Activated T-cell treated with anti-CD3 and anti-CD28 coated beads for 4 hours (primary cell): ENCODE results near the gene MIR17HG.
A peak's percentile ranks its signal among the peaks of the same experiment; 100 is the strongest.
"Not testable (repeated sequence)": the region's sequence is repeated elsewhere in the genome, so short reads cannot be mapped to it uniquely, and the experiment has no call there.

Experiments
- DNase-seq: peaks from one replicate; pipeline ENCODE4 v3.0.0-alpha.2; 2020

The MIR17HG gene

DNA sequence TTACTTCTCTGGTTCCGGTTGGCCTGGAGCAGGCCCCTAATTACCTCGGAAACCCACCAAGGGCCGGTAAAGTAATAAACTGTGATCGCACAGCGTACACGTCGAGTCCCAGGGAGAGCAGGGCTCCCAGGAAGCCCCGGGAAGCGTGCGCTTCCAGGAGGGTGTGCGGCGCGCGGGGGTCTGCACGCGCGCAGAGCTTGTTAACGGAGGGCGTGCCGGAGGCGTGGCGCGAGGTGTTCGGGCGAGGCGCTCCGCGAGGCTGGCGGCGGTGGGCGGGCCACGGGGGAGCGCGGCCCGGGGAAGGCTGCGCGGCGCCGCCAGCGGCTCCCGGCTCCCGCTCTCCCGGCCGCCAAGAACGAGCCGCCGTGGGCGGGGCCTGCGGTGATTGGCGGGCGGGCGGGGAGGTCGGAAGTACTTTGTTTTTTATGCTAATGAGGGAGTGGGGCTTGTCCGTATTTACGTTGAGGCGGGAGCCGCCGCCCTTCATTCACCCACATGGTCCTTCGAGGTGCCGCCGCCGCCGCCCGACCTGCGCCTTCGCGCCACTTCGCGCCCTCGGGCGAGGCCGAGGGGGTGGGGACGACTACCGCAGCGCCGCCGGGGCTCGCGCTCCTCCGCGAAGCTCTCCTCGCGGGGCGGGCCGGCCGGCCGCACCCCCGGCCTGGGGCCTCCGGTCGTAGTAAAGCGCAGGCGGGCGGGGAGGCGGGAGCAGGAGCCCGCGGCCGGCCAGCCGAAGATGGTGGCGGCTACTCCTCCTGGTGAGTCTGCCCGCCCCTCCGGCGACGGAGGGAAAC is at the start of gene MIR17HG:
TSS of gene MIR17HG (plus strand) at position 486 of the 794 bp plus-strand sequence.
- peak; percentile 84 for DNase-seq

DNA sequence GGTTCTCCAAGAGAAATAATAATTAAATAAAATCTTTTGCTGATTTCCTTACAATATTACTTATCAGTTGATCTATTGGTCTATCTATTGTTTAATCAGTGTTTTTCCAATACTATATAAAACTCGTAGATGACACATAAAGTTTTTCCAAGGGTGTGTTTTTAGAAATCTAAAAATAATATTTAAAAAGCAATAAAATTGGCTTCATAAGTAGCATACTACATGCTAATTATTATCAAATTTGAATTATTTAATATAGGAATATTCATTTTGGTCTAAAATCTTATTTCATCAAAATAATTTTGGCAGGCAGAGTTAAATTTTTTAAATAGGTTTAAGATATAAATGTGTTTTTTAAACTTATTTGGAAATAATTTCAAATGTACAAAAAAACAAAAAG is 49.4 kb upstream of the MIR17HG start:
- DNase-seq = no peak

DNA sequence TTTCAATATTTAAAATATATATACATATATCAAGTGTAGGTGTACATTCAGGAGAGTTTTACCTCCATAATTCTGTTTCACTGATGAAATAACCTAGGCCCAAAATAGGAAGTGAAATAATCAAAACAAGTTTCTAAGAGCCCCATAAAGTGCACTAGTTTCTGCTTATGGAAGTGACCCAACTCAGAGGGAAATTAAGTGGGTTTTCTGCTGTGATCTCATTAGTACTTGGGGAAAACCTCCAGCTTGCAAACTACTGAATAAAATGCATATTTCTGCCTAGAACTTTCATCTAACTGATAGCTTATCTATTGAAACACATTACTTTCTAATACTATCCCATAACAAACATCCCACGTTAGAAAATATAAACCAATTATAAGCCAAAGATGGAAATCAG is 45.4 kb upstream of the MIR17HG start:
- no peak for DNase-seq

DNA sequence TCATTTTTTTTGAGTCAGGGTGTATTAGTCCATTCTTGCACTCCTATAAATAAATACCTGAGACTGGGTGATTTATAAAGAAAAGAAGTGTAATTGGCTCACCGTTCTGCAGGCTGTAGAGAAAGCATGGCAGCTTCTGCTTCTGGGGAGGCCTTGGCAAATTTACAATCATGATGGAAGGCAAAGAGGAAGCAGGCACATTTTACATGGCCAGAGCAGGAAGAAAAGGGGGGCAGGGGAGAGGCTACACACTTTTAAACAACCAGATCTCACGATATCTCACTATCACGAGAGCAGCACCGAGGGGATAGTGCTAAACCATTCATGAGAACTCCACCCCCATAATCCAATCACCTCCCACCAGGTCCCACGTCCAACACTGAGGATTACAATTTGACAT is 44.5 kb upstream of the MIR17HG start:
- DNase-seq = no peak

DNA sequence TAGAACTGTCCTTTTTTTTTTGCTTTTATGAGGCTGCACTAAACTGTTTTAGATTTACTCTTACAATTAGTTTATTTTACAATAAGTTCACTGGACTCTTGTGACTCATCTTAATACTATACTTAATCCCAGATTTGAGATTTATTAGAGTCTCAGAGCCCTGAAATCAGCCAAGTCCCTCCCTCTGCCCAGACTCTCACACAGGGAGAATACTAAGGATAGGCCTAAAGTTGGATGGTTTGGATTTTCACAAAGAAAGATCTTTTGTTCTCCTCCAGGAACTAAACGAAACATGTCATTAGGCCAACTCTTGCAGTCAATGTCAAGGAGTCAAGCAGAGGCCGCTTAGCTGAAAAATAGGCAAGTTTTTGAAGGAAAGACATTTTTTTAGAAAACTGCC is 42.7 kb upstream of the MIR17HG start:
- DNase-seq = no peak

DNA sequence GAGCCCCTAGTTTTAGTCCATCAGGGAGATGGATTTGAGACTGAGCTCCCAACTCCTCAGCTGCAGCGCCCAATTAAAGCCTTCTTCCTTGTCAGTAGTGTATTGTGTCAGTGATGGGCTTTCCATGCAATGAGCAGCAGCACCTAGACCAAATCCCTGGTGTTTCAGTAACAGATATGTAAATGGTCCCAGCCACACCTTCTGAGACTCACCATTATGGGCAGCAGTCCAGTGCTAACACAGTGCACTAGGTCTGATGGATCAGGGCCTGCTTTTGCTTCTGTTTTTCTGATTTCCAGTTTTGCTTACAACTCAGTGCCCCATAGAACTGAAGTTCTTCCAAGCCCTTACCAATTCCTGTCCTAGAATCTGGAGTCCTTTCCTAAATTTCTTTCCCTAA is 41.8 kb upstream of the MIR17HG start:
- no peak for DNase-seq

DNA sequence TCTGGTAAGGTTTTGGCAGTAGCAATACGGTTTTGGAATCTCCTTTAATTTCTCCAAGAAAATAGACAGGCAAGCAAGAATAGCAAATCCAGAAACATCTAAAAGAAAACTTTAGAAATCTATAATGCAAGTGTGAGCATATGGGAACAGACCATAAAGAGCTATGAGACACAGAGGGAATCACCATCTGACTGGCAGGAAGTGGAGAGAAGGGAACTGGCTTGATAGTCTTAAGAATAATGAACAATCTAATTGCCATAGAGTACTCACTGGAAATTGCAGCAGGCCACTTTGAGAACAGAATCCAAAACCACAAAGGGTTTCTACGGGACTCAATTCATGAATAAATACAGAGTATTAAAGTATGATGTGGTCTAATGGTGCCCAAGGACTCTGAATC is 39.6 kb upstream of the MIR17HG start:
- DNase-seq = no peak

DNA sequence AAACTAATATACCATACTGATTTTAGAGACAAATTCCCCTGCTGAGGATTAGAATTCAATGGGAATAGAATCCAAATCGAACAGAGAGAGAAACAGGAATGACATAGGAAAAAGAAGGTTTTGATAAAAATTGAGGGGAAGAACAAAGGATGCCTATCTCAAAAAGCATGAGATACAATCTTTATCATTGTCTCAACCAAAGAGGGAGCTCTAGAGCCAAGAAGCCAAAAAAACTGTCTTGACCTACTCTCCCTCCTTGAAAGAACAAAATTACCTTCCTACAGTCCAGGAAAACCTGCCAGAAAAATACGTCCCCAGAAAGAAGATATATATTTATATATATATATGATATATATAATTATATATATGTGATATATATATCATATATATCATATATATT is 39.2 kb upstream of the MIR17HG start:
- DNase-seq = no peak

DNA sequence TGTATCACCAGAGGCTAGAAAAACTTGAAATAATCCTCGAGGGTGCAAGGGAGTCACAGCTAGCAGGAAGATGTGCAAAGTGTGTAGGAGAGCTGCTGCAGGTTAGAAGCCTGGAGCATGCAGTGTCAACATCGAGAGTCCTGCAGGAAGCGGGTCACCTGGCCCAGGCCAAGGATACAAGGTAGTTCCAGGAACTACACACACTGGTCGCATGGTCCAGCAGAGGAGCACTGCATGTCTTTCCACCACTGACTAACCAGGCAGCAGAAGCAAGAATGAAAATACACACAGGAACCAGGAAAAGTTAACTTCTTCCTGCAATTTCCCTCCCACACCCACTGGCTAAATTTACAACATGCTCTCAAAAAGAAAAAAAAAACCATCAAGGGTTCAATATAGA is 36.0 kb upstream of the MIR17HG start:
- no peak for DNase-seq

DNA sequence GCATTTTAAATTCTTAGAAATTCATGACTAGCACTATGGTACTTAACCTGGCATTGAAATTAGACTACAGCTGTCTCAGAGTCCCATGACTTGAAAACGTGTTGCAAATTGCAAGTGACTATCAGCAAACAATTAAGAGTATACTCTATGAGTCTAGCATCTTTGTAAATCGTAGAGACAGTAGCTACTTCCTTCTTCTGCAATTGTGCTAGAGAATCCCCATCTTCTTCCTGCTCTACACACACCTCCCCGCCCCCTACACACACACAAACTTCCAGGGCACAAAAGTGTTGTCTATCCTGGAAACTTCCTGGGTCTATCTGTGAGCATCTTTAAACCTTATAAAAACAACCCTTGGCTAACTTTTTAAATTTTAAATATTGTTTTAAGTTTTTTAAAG is 35.2 kb upstream of the MIR17HG start:
- no peak for DNase-seq

DNA sequence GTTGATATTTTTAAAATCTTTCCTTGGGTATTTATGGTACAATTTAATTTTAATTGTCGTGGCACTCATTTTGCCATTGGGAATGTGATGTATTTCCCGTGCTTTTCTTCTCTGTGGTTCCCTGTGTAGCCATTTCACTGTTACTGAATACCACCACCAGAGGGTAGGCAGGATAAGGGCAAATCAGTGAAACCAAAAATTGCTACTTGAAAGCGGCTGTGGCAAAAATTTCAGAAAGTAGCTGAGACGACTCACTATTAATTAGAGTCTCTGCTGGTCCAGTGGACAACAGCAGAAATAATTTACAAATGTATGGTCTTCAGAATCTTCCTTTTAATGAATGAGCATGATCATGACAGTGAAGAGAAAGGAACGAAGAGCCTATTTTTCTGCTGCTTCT is 34.4 kb upstream of the MIR17HG start:
- peak; percentile 7 for DNase-seq

DNA sequence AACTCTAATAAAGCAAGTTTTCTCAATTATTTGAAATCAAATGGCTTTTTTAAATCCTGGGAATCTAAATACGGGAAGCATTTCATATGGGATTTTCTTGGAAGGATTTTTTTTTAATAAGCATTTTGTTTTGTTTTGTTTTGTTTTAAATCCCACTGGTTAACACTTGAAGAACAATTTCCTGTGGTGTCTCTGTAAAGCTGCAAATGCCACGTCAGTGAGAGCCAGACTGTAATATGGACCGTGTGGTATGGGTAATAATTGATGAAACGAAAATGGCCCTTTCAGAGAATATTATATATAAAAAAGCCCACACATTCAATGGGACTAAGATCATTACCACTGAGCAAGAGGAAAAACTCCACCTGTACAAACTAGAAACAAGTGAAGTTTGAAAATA is 33.9 kb upstream of the MIR17HG start:
- DNase-seq = no peak

DNA sequence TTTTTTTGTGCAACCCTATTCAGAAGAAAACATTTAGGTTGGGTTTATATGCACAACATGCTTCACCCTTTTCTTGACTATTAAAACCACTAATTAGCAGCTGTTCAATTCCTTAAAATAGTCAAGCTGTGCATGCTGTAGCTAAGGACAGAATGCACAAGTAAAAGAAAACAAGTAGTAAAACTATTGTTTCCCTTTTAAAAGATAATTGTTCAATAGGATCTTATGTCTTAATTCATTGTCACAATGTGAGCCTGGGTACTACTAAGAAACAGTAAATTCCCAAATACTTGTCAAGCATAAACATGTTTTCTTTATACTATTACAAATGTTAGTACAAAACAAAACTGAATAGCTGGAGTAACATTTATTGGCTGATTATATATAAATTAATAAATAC is 32.6 kb upstream of the MIR17HG start:
- DNase-seq = no peak

DNA sequence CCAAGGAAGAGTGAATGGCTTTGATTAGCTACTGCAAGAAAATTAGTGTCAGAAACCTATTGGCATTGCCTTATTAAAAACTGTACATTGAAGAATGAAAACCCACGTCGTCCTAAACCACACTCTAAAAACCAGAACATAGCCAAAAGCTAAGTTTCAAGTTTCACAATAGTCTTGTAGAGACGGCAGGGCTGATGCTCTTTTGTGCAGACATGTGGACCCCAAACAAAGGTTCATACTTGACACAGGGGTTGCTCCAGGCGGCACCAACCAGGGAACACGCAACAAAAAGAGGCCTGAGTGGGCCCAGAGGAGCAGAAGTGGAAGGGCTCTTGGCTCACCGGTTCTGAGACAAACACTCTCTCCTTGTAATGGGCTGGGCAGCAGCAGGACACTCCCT is 28.6 kb upstream of the MIR17HG start:
- DNase-seq = no peak

DNA sequence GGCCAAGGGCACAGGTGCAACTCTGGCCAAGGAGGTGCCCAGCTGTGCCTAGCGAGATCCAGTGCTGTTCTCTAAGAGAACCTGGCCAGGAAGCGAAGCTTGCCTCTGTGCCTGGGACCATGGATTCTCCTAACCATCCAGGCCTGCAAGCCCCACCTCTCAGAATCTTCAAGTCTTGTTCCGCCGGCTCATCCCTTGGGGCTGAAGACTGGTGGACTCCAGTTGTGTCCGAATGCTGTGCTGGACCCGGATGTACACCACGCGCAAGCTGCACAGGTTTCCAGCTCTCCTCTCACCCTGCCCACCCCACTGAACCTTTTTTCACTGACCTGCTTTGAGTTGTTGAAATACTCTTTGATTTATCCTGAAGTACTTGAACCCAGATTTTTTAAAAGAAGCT is 27.5 kb upstream of the MIR17HG start:
- no peak for DNase-seq

DNA sequence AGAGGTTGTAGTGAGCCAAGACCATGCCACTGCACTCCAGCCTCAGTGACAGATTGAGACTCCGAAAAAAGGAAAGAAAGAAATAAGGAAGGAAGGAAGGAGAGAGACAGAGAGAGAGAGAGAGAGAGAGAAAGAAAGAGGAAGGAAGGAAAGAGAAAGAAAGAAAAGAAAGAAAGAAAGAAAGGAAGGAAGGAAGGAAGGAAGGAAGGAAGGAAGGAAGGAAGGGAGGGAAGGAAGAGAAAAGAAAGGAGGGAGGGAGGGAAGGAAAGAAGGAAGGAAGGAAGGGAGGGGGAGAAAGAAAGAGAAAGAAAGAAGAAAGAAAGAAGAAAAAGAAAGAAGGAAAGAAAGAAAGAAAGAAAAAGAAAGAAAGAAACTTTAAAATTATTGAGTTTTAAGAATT is 26.5 kb upstream of the MIR17HG start:
- DNase-seq = not testable (repeated sequence)

DNA sequence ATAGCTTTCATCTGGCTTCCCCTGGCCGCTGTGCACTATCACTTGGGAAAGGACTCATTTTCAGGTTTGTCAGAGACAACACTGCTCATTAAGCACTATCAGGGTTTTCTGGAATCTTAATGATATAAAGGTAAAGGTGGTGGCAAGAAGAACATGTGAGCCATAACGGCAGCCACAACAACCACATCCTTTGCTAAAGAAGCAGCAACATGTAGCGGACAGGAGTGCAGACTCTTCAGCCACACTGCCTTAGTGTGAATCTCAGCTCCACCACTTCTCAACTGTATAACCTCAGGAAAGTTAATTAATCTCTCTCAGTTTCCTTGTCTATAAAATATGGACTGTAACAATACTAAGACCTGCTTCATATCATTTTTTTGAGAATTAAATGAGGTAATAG is 24.1 kb upstream of the MIR17HG start:
- no peak for DNase-seq

DNA sequence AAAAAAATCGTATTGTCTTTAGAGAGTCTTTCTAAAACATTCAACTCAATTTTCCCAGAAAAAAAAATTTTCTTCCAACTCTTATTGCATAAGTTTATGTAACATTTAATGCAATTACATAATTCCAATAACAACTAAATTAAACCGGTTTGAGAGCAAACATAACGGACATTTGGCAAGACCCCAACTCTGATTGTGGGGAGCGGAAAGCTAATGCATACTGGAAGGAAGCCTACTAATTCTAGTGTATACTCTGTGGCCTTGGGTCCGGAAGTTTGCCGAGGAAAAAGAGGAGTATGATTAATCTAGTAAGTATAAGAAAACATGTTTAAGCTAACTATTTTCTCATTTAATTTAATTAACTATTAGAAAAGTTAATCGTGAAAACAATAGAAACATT is 21.3 kb upstream of the MIR17HG start:
- DNase-seq = no peak

DNA sequence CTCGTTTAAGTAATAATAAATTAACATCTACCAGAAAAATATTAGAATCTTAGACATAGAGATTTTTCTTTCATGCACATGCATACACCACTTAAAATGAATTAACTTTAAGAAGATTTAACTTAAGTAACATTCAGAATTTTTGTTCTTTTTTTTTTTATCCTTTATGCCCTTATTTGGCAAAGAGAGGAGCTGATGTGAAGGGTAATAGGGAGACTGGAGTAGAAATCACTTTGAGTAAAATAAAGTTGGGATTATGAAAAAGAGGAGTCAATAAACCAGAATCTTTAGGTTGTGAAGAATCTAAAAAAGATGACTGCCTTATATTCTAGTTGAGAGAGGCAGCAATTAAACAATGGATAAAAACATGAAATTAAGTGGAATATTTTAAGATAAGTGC is 18.8 kb upstream of the MIR17HG start:
- DNase-seq = no peak

DNA sequence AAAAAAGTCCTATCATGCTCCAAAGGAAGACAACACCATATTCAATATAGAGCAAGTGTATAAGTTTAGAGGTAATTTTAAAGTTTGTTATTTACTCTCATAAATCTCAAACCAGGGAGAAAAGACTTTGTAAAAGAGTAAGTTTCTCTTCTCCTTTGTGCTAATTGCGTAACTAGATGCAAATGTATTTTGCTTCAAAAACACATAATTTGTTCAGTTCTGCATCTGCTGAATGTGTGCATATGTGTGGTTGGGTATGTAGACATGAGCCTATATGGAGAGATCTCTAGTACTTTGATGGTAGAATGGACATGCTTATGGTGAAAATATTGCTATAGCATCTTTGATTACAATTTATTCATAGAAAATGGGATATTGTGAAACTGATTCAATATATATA is 17.8 kb upstream of the MIR17HG start:
- no peak for DNase-seq

DNA sequence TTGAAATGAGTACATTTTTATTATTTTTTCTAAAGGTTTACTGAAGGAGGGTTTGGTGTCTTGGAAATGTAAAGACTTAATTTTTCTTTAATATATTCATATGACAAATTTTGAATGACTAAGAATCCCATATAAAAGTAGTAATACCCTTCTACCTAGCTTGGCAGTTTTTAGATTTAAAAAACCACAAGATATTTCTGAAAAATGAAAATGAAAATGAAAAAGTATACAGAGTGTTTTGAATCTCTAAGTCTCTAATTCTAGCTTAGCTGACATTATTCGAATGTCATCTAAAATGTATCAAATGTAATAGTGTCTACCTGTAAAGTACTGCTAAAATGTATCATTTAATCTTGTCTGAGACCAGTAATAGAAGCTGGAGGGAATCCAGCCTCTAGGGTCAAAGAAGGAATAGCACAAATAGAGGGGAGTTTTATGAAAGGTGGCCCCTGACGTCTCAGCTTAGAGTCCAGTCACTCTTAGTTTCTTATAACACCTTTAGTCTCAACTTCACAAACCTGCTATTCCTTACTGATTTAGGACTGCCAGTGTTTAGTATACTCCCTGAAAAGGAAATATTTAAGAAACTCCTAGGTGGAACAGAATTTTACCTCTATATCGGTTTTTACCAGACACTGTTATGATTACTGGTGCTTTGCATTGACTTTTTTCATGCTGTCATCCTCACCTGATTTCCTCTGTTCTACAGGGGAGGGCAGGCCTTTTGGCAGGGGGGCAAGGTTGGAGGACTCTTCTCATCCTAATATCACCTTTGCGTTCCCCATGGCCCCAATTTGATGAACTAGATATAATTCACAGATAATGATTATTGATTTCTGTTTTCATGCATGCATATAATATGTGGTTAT is 16.2 kb upstream of the MIR17HG start:
- DNase-seq = no peak

DNA sequence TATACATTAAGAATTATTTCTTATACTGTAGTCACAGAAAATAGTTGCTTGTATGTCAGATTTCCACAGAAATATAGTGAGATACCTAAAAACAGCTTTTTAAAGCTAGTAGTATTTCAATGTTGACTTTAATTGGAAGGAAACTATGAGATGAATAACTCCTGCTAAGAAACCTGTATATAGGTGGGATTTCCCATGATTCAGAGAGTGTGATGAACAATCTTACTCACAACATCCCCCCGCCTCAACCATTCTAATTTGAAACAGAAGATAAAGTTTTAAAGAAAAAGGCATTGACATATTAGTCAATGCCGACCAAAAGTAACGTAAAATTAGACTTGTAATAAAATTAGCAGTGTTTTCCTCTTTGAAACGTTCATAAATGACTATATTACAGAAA is 1.4 kb upstream of the MIR17HG start:
- DNase-seq = no peak

DNA sequence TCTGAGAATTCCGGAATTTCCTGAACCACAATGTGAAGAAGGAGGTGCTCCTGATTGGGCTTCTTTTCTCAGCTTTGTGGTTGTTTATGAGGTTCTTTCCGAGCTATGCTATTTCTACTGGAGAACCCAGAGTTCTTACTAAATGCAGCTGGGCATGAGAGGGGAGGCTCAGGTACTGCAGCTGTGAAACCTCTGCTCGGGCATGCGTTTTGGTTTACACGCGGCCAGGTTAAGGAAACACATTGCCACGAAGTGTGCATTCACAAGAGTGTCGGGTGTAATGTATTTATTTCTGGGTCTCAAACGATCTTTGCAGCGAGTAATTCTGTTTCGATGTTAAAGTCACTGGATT is 661 bp upstream of the MIR17HG start:
- peak; percentile 29 for DNase-seq
